SK-N-DZ (cell line): ENCODE measurements around the gene RGMB.

ENCODE experiments used
- DNase-seq: peaks from one replicate; pipeline ENCODE4 v3.0.0-alpha.2; 2015; ENCODE audit warnings: low spot score

Gene RGMB

GRCh38 chr5:98785244-98785643 lies 11.8 kb downstream of the RGMB start:
- no peak for DNase-seq

- DNase-seq: no peak
Observed at GRCh38 chr5:98786191-98786853, 12.9 kb downstream of the RGMB start.

- no peak for DNase-seq
Observed at GRCh38 chr5:98787131-98787719, 13.8 kb downstream of the RGMB start.

GRCh38 chr5:98789029-98789428 lies 15.6 kb downstream of the RGMB start:
- DNase-seq: no peak

GRCh38 chr5:98791001-98791519 lies 17.6 kb downstream of the RGMB start:
- no peak for DNase-seq

GRCh38 chr5:98791898-98792580 lies 18.6 kb downstream of the RGMB start:
- no peak for DNase-seq

- DNase-seq: no peak
Observed at GRCh38 chr5:98793223-98793622, 19.8 kb downstream of the RGMB start.

- no peak for DNase-seq
Observed at GRCh38 chr5:98794001-98794400, 20.5 kb downstream of the RGMB start.

- DNase-seq: no peak
Observed at GRCh38 chr5:98794414-98795080, 21.1 kb downstream of the RGMB start.

- DNase-seq: no peak
Observed at GRCh38 chr5:98795243-98795642, 21.8 kb downstream of the RGMB start.

GRCh38 chr5:98796197-98796972 lies 22.9 kb downstream of the RGMB start:
- peak; percentile 37 for DNase-seq

- DNase-seq: no peak
Observed at GRCh38 chr5:98798371-98798770, 24.9 kb downstream of the RGMB start.

GRCh38 chr5:98798847-98799246 lies 25.4 kb downstream of the RGMB start:
- DNase-seq: no peak

- DNase-seq: no peak
Observed at GRCh38 chr5:98804066-98804465, 30.6 kb downstream of the RGMB start.

- no peak for DNase-seq
Observed at GRCh38 chr5:98805070-98805469, 31.6 kb downstream of the RGMB start.

- no peak for DNase-seq
Observed at GRCh38 chr5:98807806-98808205, 34.3 kb downstream of the RGMB start.

GRCh38 chr5:98810206-98810605 lies 36.7 kb downstream of the RGMB start:
- DNase-seq: no peak

GRCh38 chr5:98813755-98814154 lies 40.3 kb downstream of the RGMB start:
- no peak for DNase-seq

- no peak for DNase-seq
Observed at GRCh38 chr5:98816582-98817222, 43.2 kb downstream of the RGMB start.

GRCh38 chr5:98825582-98826375 lies 52.3 kb downstream of the RGMB start:
- no peak for DNase-seq
